ENCODE data around the gene TIPARP. TPM values are rescaled to one million over a fixed set of nuclear protein-coding genes. Genes with fewer than 3 reads are reported as not detected.

Gene TIPARP
- total and polyA plus RNA-seq, 2 experiments from 2014 or later: 4.5 to 6.9 TPM

GRCh38 chr3:156689608-156690007, 15.2 kb downstream of the TIPARP start (continued):
- TF ChIP-seq ZNF462 (CRISPR knock-in tag; IDR thresholded peaks at IDR 0.05): no peak
- no peak for TF ChIP-seq JUNB (IDR thresholded peaks at IDR 0.05; ENCODE audit: unreplicated experiment)
- no peak for TF ChIP-seq NANOG (IDR thresholded peaks at IDR 0.05; ENCODE audit: borderline replicate concordance)
- no peak for TF ChIP-seq POLR2AphosphoS5 (IDR thresholded peaks at IDR 0.05; ENCODE audit: low read depth)

GRCh38 chr3:156691920-156692319, 17.5 kb downstream of the TIPARP start:
- no peaks in the 10 kb centered on the region for H3K27me3 Mint-ChIP-seq (ENCODE audit: insufficient read depth, low read depth, poor library complexity)
- no peaks in the 10 kb centered on the region for H3K9me3 Mint-ChIP-seq
- Histone ChIP-seq H3K27me3 (ENCODE audit: insufficient read depth) (no peaks in the 10 kb centered on the region), H2AFZ (no peak overlapping the region), H4K20me1 (replicated peaks; ENCODE audit: insufficient read depth) (no peaks in the 10 kb centered on the region; the same call in 1 of the 2 replicates), H3K79me2 (replicated peaks; ENCODE audit: insufficient read depth) (peaks cover 33% of the 10 kb centered on the region), H3K36me3 (ENCODE audit: insufficient read depth) (peaks cover 9% of the 10 kb centered on the region; the same call in 1 of the 2 replicates), H3K4me1 (ENCODE audit: insufficient read depth) (no peaks in the 10 kb centered on the region), H3K9me2 (ENCODE audit: insufficient read depth) (no peaks in the 10 kb centered on the region), H3K4me2 (no peak overlapping the region), H3K4me3 (no peak overlapping the region), H3K27ac (ENCODE audit: low read depth) (no peak overlapping the region), H3F3A (replicated peaks; ENCODE audit: low read depth) (no peaks in the 10 kb centered on the region)
- no peak overlapping the region for H3K27ac Mint-ChIP-seq
- H3K36me3 Mint-ChIP-seq (ENCODE audit: low read depth): peaks cover 13% of the 10 kb centered on the region; the same call in 2 of the 3 replicates
- H3K4me1 Mint-ChIP-seq: no peaks in the 10 kb centered on the region; the same call in 1 of the 3 replicates
- no peak for DNase-seq (ENCODE audit: low spot score)
- no peak for ATAC-seq
- H3K4me3 Mint-ChIP-seq: no peak overlapping the region
- TF ChIP-seq EZH2 (IDR thresholded peaks at IDR 0.05; ENCODE audit: low read depth, unreplicated experiment) (no peak), REST (IDR thresholded peaks at IDR 0.05; ENCODE audit: unreplicated experiment) (no peak), NANOG (IDR thresholded peaks at IDR 0.05; ENCODE audit: borderline replicate concordance) (no peak), CTCF (conservative IDR thresholded peaks at IDR 0.05; ENCODE audit: low read depth in 2 of 2) (no peak)

All from GM23338 (cell line).